CD14-positive monocyte (primary cell): ENCODE results near the gene FBXO22. TPM values are rescaled to one million over a fixed set of nuclear protein-coding genes. Genes with fewer than 3 reads are reported as not detected.

Source experiments
- DNase-seq, 3 donors: peaks; one replicate each; pipeline ENCODE4 v3.0.0-alpha.2; 2011 to 2022
- H2AFZ ChIP-seq: 2 replicates; pipeline ENCODE4 v1.6.0; 2012; ENCODE audit warnings: mild to moderate bottlenecking, low read depth, low read length, inconsistent platforms; ENCODE audit not compliant: insufficient read depth, poor library complexity, severe bottlenecking
- H3K27ac ChIP-seq, 2 donors: 1 replicate in 1 of 2; 2 replicates in 1 of 2; pipeline ENCODE4 v1.5.1; 2012 to 2013; ENCODE audit warnings: low read length in 2 of 2, control low read depth in 1 of 2, inconsistent platforms in 1 of 2, low read depth in 1 of 2, mild to moderate bottlenecking in 1 of 2
- H3K27me3 ChIP-seq, 2 donors: one replicate each; pipeline versions ENCODE4 v1.6.0 to v1.6.1; 2011 to 2013; ENCODE audit warnings: low read length in 2 of 2; ENCODE audit not compliant: control insufficient read depth in 2 of 2, insufficient read depth in 2 of 2
- H3K36me3 ChIP-seq, 2 donors: replicated peaks in 1 of 2; 1 replicate in 1 of 2; 2 replicates in 1 of 2; pipeline versions ENCODE4 v1.5.1 to v1.6.1; 2012 to 2013; ENCODE audit warnings: low read length in 2 of 2, control low read depth in 1 of 2, inconsistent platforms in 1 of 2, mild to moderate bottlenecking in 1 of 2; ENCODE audit not compliant: insufficient read depth in 2 of 2, control insufficient read depth in 1 of 2
- H3K4me1 ChIP-seq, 2 donors: 1 replicate in 1 of 2; 2 replicates in 1 of 2; pipeline versions ENCODE4 v1.5.1 to v1.6.1; 2012 to 2013; ENCODE audit warnings: low read length in 2 of 2, control low read depth in 1 of 2, inconsistent platforms in 1 of 2, mild to moderate bottlenecking in 1 of 2, moderate library complexity in 1 of 2; ENCODE audit not compliant: insufficient read depth in 2 of 2, control insufficient read depth in 1 of 2
- H3K4me2 ChIP-seq: replicated peaks from 2 replicates; pipeline ENCODE3; 2012; ENCODE audit warnings: low read length, moderate library complexity, mild to moderate bottlenecking; ENCODE audit not compliant: poor library complexity, severe bottlenecking; ENCODE audit errors: extremely low read depth
- H3K4me3 ChIP-seq, 3 experiments: fragments of 200-600 bp in 1 of 3; sonication (generic) in 1 of 3; replicated peaks in 1 of 3; 1 replicate in 2 of 3; 2 replicates in 1 of 3; pipeline ENCODE4 v1.5.1; 2011 to 2013; ENCODE audit warnings: low read length in 3 of 3, mild to moderate bottlenecking in 3 of 3, control low read depth in 2 of 3, low read depth in 2 of 3, inconsistent platforms in 1 of 3, moderate library complexity in 1 of 3
- H3K79me2 ChIP-seq: 2 replicates; pipeline ENCODE4 v1.6.0; 2012; ENCODE audit warnings: mild to moderate bottlenecking, control low read depth, inconsistent platforms, low read length, moderate library complexity; ENCODE audit not compliant: insufficient read depth
- H3K9ac ChIP-seq: 2 replicates; pipeline ENCODE4 v1.6.0; 2017; ENCODE audit warnings: low read length, mild to moderate bottlenecking; ENCODE audit not compliant: insufficient read depth, poor library complexity, severe bottlenecking
- H3K9me3 ChIP-seq, 2 donors: replicated peaks in 1 of 2; 1 replicate in 1 of 2; 2 replicates in 1 of 2; pipeline versions ENCODE4 v1.5.1 to v1.6.1; 2012 to 2013; ENCODE audit warnings: low read length in 2 of 2, control low read depth in 1 of 2; ENCODE audit not compliant: control insufficient read depth in 1 of 2, insufficient read depth in 1 of 2
- H4K20me1 ChIP-seq: 2 replicates; pipeline ENCODE4 v1.6.0; 2012; ENCODE audit warnings: mild to moderate bottlenecking, low read length, control low read depth, moderate library complexity; ENCODE audit not compliant: insufficient read depth
- H3K27ac Mint-ChIP-seq, 7 donors: one replicate each; pipeline ENCODE4 v1.8.0; 2020; ENCODE audit warnings: mild to moderate bottlenecking in 7 of 7, mixed read lengths in 7 of 7, moderate library complexity in 6 of 7, inconsistent platforms in 2 of 7
- H3K27me3 Mint-ChIP-seq, 3 donors: one replicate each; pipeline ENCODE4 v1.8.0; 2021 to 2022; ENCODE audit warnings: low read depth in 3 of 3, mild to moderate bottlenecking in 3 of 3, mixed read lengths in 3 of 3, moderate library complexity in 3 of 3, inconsistent platforms in 1 of 3
- H3K36me3 Mint-ChIP-seq, 2 donors: one replicate each; pipeline ENCODE4 v1.8.0; 2020; ENCODE audit warnings: mixed read lengths in 2 of 2, inconsistent platforms in 1 of 2, mild to moderate bottlenecking in 1 of 2
- H3K4me1 Mint-ChIP-seq: one replicate; pipeline ENCODE4 v1.8.0; 2020; ENCODE audit warnings: mild to moderate bottlenecking, mixed read lengths
- H3K4me3 Mint-ChIP-seq, 2 donors: one replicate each; pipeline ENCODE4 v1.8.0; 2020; ENCODE audit warnings: mild to moderate bottlenecking in 2 of 2, mixed read lengths in 2 of 2, moderate library complexity in 1 of 2
- H3K9me3 Mint-ChIP-seq, 7 donors: one replicate each; pipeline ENCODE4 v1.8.0; 2020 to 2022; ENCODE audit warnings: mixed read lengths in 7 of 7, mild to moderate bottlenecking in 6 of 7, moderate library complexity in 6 of 7, inconsistent platforms in 2 of 7
- WGBS: methylation state at CpG from one replicate; pipeline ENCODE4 v1.1.5; 2013; ENCODE audit warnings: missing lambda C conversion rate; ENCODE audit not compliant: insufficient coverage; 5-methylcytosine and 5-hydroxymethylcytosine counted together
- intact Hi-C, 2 donors: fragments of 100-400 bp; cut with micrococcal nuclease; formaldehyde crosslinking; loops; one replicate each; pipeline versions ENCODE4 v1.15.0 to v1.15.1; 2023
- polyA plus RNA-seq, 3 donors: library from polyadenylated mRNA; depleted of rRNA in 1 of 3; unstranded in 2 of 3; stranded (reverse) in 1 of 3; fragments of 300-500 nt in 2 of 3; fragments of >200 nt in 1 of 3; fragmentation: Illumina TruSeq in 2 of 3; gene quantifications; 1 replicate in 2 of 3; 2 replicates in 1 of 3; pipeline ENCODE4 v1.2.3, GENCODE V29; 2012 to 2021
- TF ChIP-seq, protein P1 (sequence below): fragments of 200-600 bp; IDR thresholded peaks from one replicate; pipeline ENCODE4 v1.8.0; 2022; ENCODE audit warnings: antibody characterized with exemption, mild to moderate bottlenecking

The FBXO22 gene
- polyA plus RNA-seq, 3 donors: 4.2 to 12.8 (median 12.3) TPM

- TF ChIP-seq, protein P1, sequence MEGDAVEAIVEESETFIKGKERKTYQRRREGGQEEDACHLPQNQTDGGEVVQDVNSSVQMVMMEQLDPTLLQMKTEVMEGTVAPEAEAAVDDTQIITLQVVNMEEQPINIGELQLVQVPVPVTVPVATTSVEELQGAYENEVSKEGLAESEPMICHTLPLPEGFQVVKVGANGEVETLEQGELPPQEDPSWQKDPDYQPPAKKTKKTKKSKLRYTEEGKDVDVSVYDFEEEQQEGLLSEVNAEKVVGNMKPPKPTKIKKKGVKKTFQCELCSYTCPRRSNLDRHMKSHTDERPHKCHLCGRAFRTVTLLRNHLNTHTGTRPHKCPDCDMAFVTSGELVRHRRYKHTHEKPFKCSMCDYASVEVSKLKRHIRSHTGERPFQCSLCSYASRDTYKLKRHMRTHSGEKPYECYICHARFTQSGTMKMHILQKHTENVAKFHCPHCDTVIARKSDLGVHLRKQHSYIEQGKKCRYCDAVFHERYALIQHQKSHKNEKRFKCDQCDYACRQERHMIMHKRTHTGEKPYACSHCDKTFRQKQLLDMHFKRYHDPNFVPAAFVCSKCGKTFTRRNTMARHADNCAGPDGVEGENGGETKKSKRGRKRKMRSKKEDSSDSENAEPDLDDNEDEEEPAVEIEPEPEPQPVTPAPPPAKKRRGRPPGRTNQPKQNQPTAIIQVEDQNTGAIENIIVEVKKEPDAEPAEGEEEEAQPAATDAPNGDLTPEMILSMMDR: no peak
- Mint-ChIP-seq H3K4me1 (peaks cover 15% of the 10 kb centered on the region), H3K36me3 (peaks cover 57 to 71% of the 10 kb centered on the region in 2 donors), H3K4me3 (no peak overlapping the region), H3K27ac (peak overlapping the region in 1 of 7 donors; percentile 7), H3K27me3 (no peaks in the 10 kb centered on the region), H3K9me3 (no peaks in the 10 kb centered on the region)
- Histone ChIP-seq H2AFZ (no peak overlapping the region), H3K27me3 (no peaks in the 10 kb centered on the region), H3K36me3 (peaks cover 25 to 75% of the 10 kb centered on the region in 2 donors), H3K4me2 (no peak overlapping the region), H3K9ac (no peak overlapping the region), H3K27ac (no peak overlapping the region), H3K4me1 (peaks cover 0 to 2% of the 10 kb centered on the region in 2 donors), H3K79me2 (peaks cover 97% of the 10 kb centered on the region), H3K9me3 (no peaks in the 10 kb centered on the region), H3K4me3 (no peak overlapping the region), H4K20me1 (peaks cover 5% of the 10 kb centered on the region)
- WGBS: 78% methylated on average over 4 of the region's 6 CpGs
- intact Hi-C loops: no loop called here
- no peak for DNase-seq
Observed at GRCh38 chr15:75861750-75862402, 41.8 kb upstream of the FBXO22 start.

- no CpG with 5 or more reads among the region's 1 CpG for WGBS
- H3K4me3 Mint-ChIP-seq: no peak overlapping the region
Observed at GRCh38 chr15:75862796-75863195, 40.9 kb upstream of the FBXO22 start.

More at GRCh38 chr15:75862796-75863195, 40.9 kb upstream of the FBXO22 start:
- Mint-ChIP-seq H3K27ac (peak overlapping the region in 1 of 7 donors; percentile 16), H3K27me3 (no peaks in the 10 kb centered on the region), H3K9me3 (no peaks in the 10 kb centered on the region), H3K36me3 (peaks cover 54 to 72% of the 10 kb centered on the region in 2 donors), H3K4me1 (peaks cover 23% of the 10 kb centered on the region)
- Histone ChIP-seq H3K79me2 (peaks cover 97% of the 10 kb centered on the region), H3K4me3 (no peak overlapping the region), H3K9me3 (no peaks in the 10 kb centered on the region), H3K27ac (no peak overlapping the region), H3K27me3 (no peaks in the 10 kb centered on the region), H3K36me3 (peaks cover 25 to 71% of the 10 kb centered on the region in 2 donors), H2AFZ (no peak overlapping the region), H3K9ac (no peak overlapping the region), H4K20me1 (peaks cover 5% of the 10 kb centered on the region), H3K4me1 (peaks cover 5 to 10% of the 10 kb centered on the region in 2 donors), H3K4me2 (no peak overlapping the region)
- intact Hi-C loops: no loop called here
- DNase-seq: no peak
- TF ChIP-seq, protein P1: no peak
